H9 (cell line): Measurements from ENCODE around the gene RXFP1. TPM values are rescaled to one million over a fixed set of nuclear protein-coding genes. Genes with fewer than 3 reads are reported as not detected.

Source experiments
- DNase-seq: peaks from one replicate; pipeline ENCODE4 v3.0.0-alpha.2; 2017
- H2AFZ ChIP-seq: one replicate; pipeline ENCODE4 v1.6.1; 2013; ENCODE audit warnings: mild to moderate bottlenecking, low read length, control low read depth, moderate library complexity
- H2AK5ac ChIP-seq: 2 replicates; pipeline ENCODE4 v1.6.1; 2013; ENCODE audit warnings: low read length, control low read depth, mixed read lengths; ENCODE audit not compliant: insufficient read length
- H2BK120ac ChIP-seq: one replicate; pipeline ENCODE4 v1.6.1; 2013; ENCODE audit warnings: low read depth, mild to moderate bottlenecking, low read length, control low read depth, inconsistent platforms; ENCODE audit not compliant: poor library complexity, severe bottlenecking
- H2BK12ac ChIP-seq: 2 replicates; pipeline ENCODE4 v1.6.1; 2013; ENCODE audit warnings: low read length, control low read depth, mixed read lengths, low read depth; ENCODE audit not compliant: insufficient read length
- H2BK15ac ChIP-seq: 2 replicates; pipeline ENCODE4 v1.6.1; 2013; ENCODE audit warnings: low read depth, low read length, control low read depth
- H2BK20ac ChIP-seq: one replicate; pipeline ENCODE4 v1.6.1; 2013; ENCODE audit warnings: low read depth, mild to moderate bottlenecking, low read length, control low read depth, inconsistent platforms; ENCODE audit not compliant: poor library complexity, severe bottlenecking
- H2BK5ac ChIP-seq: 2 replicates; pipeline ENCODE4 v1.6.1; 2013; ENCODE audit warnings: low read length, control low read depth, mixed read lengths; ENCODE audit not compliant: insufficient read length
- H3K14ac ChIP-seq: 2 replicates; pipeline ENCODE4 v1.6.1; 2013; ENCODE audit warnings: low read length, control low read depth; ENCODE audit not compliant: insufficient read depth
- H3K18ac ChIP-seq: 2 replicates; pipeline ENCODE4 v1.6.1; 2013; ENCODE audit warnings: low read depth, mild to moderate bottlenecking, mixed read lengths, low read length, control low read depth; ENCODE audit not compliant: insufficient read length
- H3K23ac ChIP-seq: 2 replicates; pipeline ENCODE4 v1.6.1; 2013; ENCODE audit warnings: low read length, control low read depth, mixed read lengths, low read depth; ENCODE audit not compliant: insufficient read length
- H3K23me2 ChIP-seq: 2 replicates; pipeline ENCODE4 v1.6.1; 2013; ENCODE audit warnings: low read depth, mild to moderate bottlenecking, mixed read lengths, low read length, control low read depth; ENCODE audit not compliant: insufficient read length, poor library complexity, severe bottlenecking
- H3K27ac ChIP-seq: 2 replicates; pipeline ENCODE4 v1.5.1; 2013; ENCODE audit warnings: low read length, control low read depth, mixed read lengths, low read depth; ENCODE audit not compliant: insufficient read length
- H3K27me3 ChIP-seq: 2 replicates; pipeline ENCODE4 v1.6.1; 2013; ENCODE audit warnings: low read length, control low read depth, inconsistent platforms; ENCODE audit not compliant: insufficient read depth
- H3K4ac ChIP-seq: 2 replicates; pipeline ENCODE4 v1.6.1; 2013; ENCODE audit warnings: low read depth, mild to moderate bottlenecking, control low read depth, inconsistent platforms, low read length, moderate library complexity
- H3K4me1 ChIP-seq: 2 replicates; pipeline ENCODE4 v1.6.1; 2013; ENCODE audit warnings: low read length, control low read depth, inconsistent platforms; ENCODE audit not compliant: insufficient read depth
- H3K4me2 ChIP-seq: 2 replicates; pipeline ENCODE4 v1.6.1; 2013; ENCODE audit warnings: low read length, control low read depth, mixed read lengths; ENCODE audit not compliant: insufficient read length, insufficient read depth
- H3K56ac ChIP-seq: 2 replicates; pipeline ENCODE4 v1.6.1; 2013; ENCODE audit warnings: low read depth, mild to moderate bottlenecking, mixed read lengths, low read length, control low read depth; ENCODE audit not compliant: insufficient read length
- H3K79me1 ChIP-seq: 2 replicates; pipeline ENCODE4 v1.6.1; 2013; ENCODE audit warnings: low read depth, mild to moderate bottlenecking, moderate library complexity, low read length, control low read depth, inconsistent platforms; ENCODE audit not compliant: insufficient read depth, poor library complexity, severe bottlenecking
- H3K79me2 ChIP-seq: 2 replicates; pipeline ENCODE4 v1.6.1; 2013; ENCODE audit warnings: low read length, control low read depth, inconsistent platforms; ENCODE audit not compliant: insufficient read depth
- H3K9ac ChIP-seq: 2 replicates; pipeline ENCODE4 v1.6.1; 2013; ENCODE audit warnings: low read length, control low read depth, mixed read lengths; ENCODE audit not compliant: insufficient read length; ENCODE audit errors: extremely low read depth
- H3K9me3 ChIP-seq: one replicate; pipeline ENCODE4 v1.6.1; 2013; ENCODE audit warnings: low read depth, low read length, inconsistent platforms; ENCODE audit not compliant: control insufficient read depth
- H3T11ph ChIP-seq: one replicate; pipeline ENCODE4 v1.6.1; 2013; ENCODE audit warnings: mild to moderate bottlenecking, low read length, control low read depth, inconsistent platforms
- H4K20me1 ChIP-seq: one replicate; pipeline ENCODE4 v1.6.1; 2013; ENCODE audit not compliant: control insufficient read depth, insufficient read length, insufficient read depth
- H4K5ac ChIP-seq: 2 replicates; pipeline ENCODE4 v1.6.1; 2013; ENCODE audit warnings: low read depth, mild to moderate bottlenecking, mixed read lengths, low read length, control low read depth; ENCODE audit not compliant: insufficient read length
- H4K8ac ChIP-seq: replicated peaks from 2 replicates; pipeline ENCODE4 v1.6.1; 2013; ENCODE audit warnings: low read length, control low read depth, mixed read lengths, low read depth; ENCODE audit not compliant: insufficient read length
- H4K91ac ChIP-seq: 2 replicates; pipeline ENCODE4 v1.6.1; 2013; ENCODE audit warnings: low read depth, mild to moderate bottlenecking, moderate library complexity, mixed read lengths, low read length, control low read depth; ENCODE audit not compliant: insufficient read length
- H3K27ac Mint-ChIP-seq, 3 experiments: 2 replicates in 2 of 3; 3 replicates in 1 of 3; pipeline ENCODE4 v1.8.0; 2020 to 2021; ENCODE audit warnings: mixed read lengths in 3 of 3, mild to moderate bottlenecking in 1 of 3, moderate library complexity in 1 of 3
- H3K27me3 Mint-ChIP-seq: 2 replicates; pipeline ENCODE4 v1.8.0; 2021; ENCODE audit warnings: low read depth, mild to moderate bottlenecking, moderate library complexity, mixed read lengths
- H3K36me3 Mint-ChIP-seq, 3 experiments: 2 replicates in 2 of 3; 3 replicates in 1 of 3; pipeline ENCODE4 v1.8.0; 2020 to 2021; ENCODE audit warnings: low read depth in 3 of 3, mixed read lengths in 3 of 3; ENCODE audit not compliant: insufficient read depth in 1 of 3
- H3K4me1 Mint-ChIP-seq, 2 experiments: 2 replicates each; pipeline ENCODE4 v1.8.0; 2020; ENCODE audit warnings: mixed read lengths in 2 of 2
- H3K4me3 Mint-ChIP-seq, 2 experiments: 2 replicates in 1 of 2; 3 replicates in 1 of 2; pipeline ENCODE4 v1.8.0; 2020 to 2021; ENCODE audit warnings: mild to moderate bottlenecking in 2 of 2, mixed read lengths in 2 of 2, moderate library complexity in 1 of 2
- H3K9me3 Mint-ChIP-seq, 2 experiments: 2 replicates in 1 of 2; 3 replicates in 1 of 2; pipeline ENCODE4 v1.8.0; 2020; ENCODE audit warnings: mild to moderate bottlenecking in 2 of 2, mixed read lengths in 2 of 2, moderate library complexity in 1 of 2
- WGBS: extraction: QIAGEN DNeasy Blood & Tissue Kit; methylation state at CpG from one replicate; pipeline ENCODE4 v1.1.7; 2013; ENCODE audit warnings: missing lambda C conversion rate, low lambda C conversion rate, mixed read lengths; ENCODE audit not compliant: insufficient read length; ENCODE audit errors: extremely low coverage; 5-methylcytosine and 5-hydroxymethylcytosine counted together
- total RNA-seq: library from RNA; stranded (reverse); gene quantifications from 2 replicates; pipeline ENCODE4 v1.2.1, GENCODE V29; 2021
- TF ChIP-seq, protein P1 (sequence below): fragments of 200-600 bp; sonication (generic); conservative IDR thresholded peaks from 3 replicates; pipeline ENCODE4 v1.8.0; 2021; ENCODE audit warnings: antibody characterized with exemption, mild to moderate bottlenecking

RXFP1 gene
- total RNA-seq, 1 experiment from 2014 or later, result 0.17 TPM

DNA sequence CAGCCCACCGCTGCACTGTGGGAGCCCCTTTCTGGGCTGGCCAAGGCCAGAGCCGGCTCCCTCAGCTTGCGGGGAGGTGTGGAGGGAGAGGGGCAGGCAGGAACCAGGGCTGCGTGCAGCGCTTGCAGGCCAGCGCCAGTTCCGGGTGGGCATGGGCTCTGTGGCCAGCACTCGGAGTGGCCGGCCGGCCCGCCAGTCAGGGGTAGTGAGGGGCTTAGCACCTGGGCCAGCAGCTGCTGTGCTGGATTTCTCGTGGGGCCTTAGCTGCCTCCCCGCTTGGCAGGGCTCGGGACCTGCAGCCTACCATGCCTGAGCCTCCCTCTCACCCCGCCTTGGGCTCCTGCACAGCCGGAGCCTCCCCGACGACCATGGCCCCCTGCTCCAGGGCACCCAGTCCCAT lies 45.2 kb downstream of the RXFP1 start:
- H4K91ac ChIP-seq, result no peak overlapping the region
- H2AFZ ChIP-seq, result no peak overlapping the region
- H3K27ac Mint-ChIP-seq, result no peak overlapping the region
- no peaks in the 10 kb centered on the region for H3K23me2 ChIP-seq
- no peak overlapping the region for H3K23ac ChIP-seq
- H3K4me2 ChIP-seq, result no peak overlapping the region
- no peaks in the 10 kb centered on the region; the same call in 1 of the 2 replicates for H3K4me1 ChIP-seq
- H3K56ac ChIP-seq, result no peak overlapping the region
- no peaks in the 10 kb centered on the region for H4K20me1 ChIP-seq
- H2BK5ac ChIP-seq, result no peak overlapping the region
- no peak overlapping the region for H3K4ac ChIP-seq
- H3K18ac ChIP-seq, result no peak overlapping the region
- H3K9me3 ChIP-seq, result no peaks in the 10 kb centered on the region
- TF ChIP-seq, protein P1, sequence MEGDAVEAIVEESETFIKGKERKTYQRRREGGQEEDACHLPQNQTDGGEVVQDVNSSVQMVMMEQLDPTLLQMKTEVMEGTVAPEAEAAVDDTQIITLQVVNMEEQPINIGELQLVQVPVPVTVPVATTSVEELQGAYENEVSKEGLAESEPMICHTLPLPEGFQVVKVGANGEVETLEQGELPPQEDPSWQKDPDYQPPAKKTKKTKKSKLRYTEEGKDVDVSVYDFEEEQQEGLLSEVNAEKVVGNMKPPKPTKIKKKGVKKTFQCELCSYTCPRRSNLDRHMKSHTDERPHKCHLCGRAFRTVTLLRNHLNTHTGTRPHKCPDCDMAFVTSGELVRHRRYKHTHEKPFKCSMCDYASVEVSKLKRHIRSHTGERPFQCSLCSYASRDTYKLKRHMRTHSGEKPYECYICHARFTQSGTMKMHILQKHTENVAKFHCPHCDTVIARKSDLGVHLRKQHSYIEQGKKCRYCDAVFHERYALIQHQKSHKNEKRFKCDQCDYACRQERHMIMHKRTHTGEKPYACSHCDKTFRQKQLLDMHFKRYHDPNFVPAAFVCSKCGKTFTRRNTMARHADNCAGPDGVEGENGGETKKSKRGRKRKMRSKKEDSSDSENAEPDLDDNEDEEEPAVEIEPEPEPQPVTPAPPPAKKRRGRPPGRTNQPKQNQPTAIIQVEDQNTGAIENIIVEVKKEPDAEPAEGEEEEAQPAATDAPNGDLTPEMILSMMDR, result no peak
- no peak overlapping the region for H4K5ac ChIP-seq
- H2BK15ac ChIP-seq, result no peak overlapping the region
- peaks cover 5 to 8% of the 10 kb centered on the region in 2 experiments for H3K4me1 Mint-ChIP-seq
- no peak overlapping the region for H2AK5ac ChIP-seq
- no peaks in the 10 kb centered on the region for H3K27me3 ChIP-seq
- no peak overlapping the region for H3K14ac ChIP-seq
- no peaks in the 10 kb centered on the region; a peak in 1 of 7 replicates for H3K36me3 Mint-ChIP-seq
- no CpG with 5 or more reads among the region's 18 CpGs for WGBS
- no peaks in the 10 kb centered on the region for H3K79me1 ChIP-seq
- no peaks in the 10 kb centered on the region; a peak in 1 of 5 replicates for H3K9me3 Mint-ChIP-seq
- no peak overlapping the region for H4K8ac ChIP-seq
- H3K27me3 Mint-ChIP-seq, result no peaks in the 10 kb centered on the region; the same call in 1 of the 2 replicates
- H3K4me3 Mint-ChIP-seq, result no peak overlapping the region
- no peaks in the 10 kb centered on the region for H3K79me2 ChIP-seq
- H3K9ac ChIP-seq, result no peak overlapping the region
- DNase-seq, result no peak
- H3T11ph ChIP-seq, result no peak overlapping the region
- no peak overlapping the region for H2BK20ac ChIP-seq
- no peak overlapping the region for H2BK12ac ChIP-seq
- H3K27ac ChIP-seq, result no peak overlapping the region
- no peak overlapping the region for H2BK120ac ChIP-seq
